ENCODE results near the gene DEFB126. TPM values are rescaled to one million over a fixed set of nuclear protein-coding genes. Genes with fewer than 3 reads are reported as not detected.
"Not testable (repeated sequence)": the region's sequence is repeated elsewhere in the genome, so short reads cannot be mapped to it uniquely, and the experiment has no call there.

Gene DEFB126
- total and polyA plus RNA-seq, 9 of the 15 experiments (the other 6 are each of a cell fraction or from before 2014, with no cell fraction given): not detected

DNA sequence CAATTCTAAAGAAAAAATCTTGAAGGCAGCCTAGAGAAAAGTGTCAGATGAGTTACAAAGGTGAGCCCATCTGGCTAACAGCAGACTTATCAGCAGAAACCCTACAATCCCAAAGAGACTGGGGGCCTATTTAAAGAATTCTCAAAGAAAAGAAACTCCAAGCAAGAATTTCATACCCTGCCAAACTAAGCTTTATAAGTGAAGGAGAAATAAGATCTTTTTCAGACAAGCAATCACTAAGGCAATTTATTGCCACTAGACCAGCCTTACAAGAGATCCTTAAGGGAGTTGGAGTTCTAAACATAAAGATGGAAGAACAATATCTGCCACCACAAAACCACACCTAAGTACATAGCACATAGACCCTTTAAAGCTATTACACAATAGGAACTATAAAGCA is 24.9 kb upstream of the DEFB126 start:
- Histone ChIP-seq H3K27ac (ENCODE audit: extremely low read depth, low read depth, low read length) (no peak overlapping the region), H3K9me1 (ENCODE audit: control insufficient read depth, insufficient read depth, low read length) (no peaks in the 10 kb centered on the region), H3K27me3 (ENCODE audit: control insufficient read depth in 2 of 2, insufficient read depth in 2 of 2, low read length in 2 of 2) (no peaks in the 10 kb centered on the region), H3K36me3 (ENCODE audit: control insufficient read depth, insufficient read depth, low read length) (no peaks in the 10 kb centered on the region), H3K4me3 (no peak overlapping the region), H4K20me1 (replicated peaks; ENCODE audit: control insufficient read depth, insufficient read depth, low read length) (no peaks in the 10 kb centered on the region), H3K4me2 (ENCODE audit: insufficient read depth, low read length) (no peak overlapping the region), H2AFZ (ENCODE audit: low read depth, low read length) (no peak overlapping the region), H3K9me3 (replicated peaks; ENCODE audit: control insufficient read depth, insufficient read depth, low read depth, low read length) (no peaks in the 10 kb centered on the region), H3K79me2 (ENCODE audit: control insufficient read depth, insufficient read depth, low read length) (no peaks in the 10 kb centered on the region), H3K4me1 (replicated peaks in 1 of 2; ENCODE audit: control insufficient read depth in 2 of 2, insufficient read depth in 2 of 2, low read length in 2 of 2) (no peaks in the 10 kb centered on the region), H3K9ac (ENCODE audit: insufficient read depth in 1 of 2, low read depth in 2 of 2, low read length in 2 of 2) (no peak overlapping the region)
- ChIA-PET CTCF (ENCODE audit: low intra/inter-chr PET ratio) (no interaction called here), POLR2A (interaction anchor here (0.8 to 1.3 kb wide), 2 partner anchors 13 to 20 kb away, joined by 3 read pairs; no protein-coding TSS in a partner anchor)
- DNase-seq (ENCODE audit: extremely low read depth in 1 of 4, low spot score in 3 of 4) (no peak), ATAC-seq (no peak), FAIRE-seq (no peak)
- BruUV-seq (replicated peaks): no TSS peak
- TF ChIP-seq ZFP1 (CRISPR knock-in tag; IDR thresholded peaks at IDR 0.05) (peak; percentile 91), ZNF197 (CRISPR knock-in tag; IDR thresholded peaks at IDR 0.05; ENCODE audit: low read depth) (no peak)
- intact Hi-C loops (cut with micrococcal nuclease): no loop called here
- in situ Hi-C loops (cut with MboI): no loop called here

DNA sequence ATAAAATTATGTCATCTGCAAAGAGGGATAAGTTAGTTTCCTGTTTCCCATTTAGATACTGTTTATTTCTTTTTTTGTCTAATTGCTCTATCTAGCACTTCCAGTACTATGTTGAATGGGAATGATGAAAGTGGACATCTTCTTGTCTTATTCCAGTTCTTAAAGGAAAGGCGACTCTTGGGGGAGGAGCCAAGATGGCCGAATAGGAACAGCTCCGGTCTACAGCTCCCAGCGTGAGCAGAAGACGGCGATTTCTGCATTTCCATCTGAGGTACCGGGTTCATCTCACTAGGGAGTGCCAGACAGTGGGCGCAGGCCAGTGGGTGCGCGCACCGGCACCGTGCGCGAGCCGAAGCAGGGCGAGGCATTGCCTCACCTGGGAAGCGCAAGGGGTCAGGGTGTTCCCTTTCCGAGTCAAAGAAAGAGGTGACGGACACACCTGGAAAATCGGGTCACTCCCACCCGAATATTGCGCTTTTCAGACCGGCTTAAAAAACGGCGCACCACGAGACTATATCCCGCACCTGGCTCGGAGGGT is 12.5 kb upstream of the DEFB126 start:
- CTCF ChIA-PET (ENCODE audit: low intra/inter-chr PET ratio); FAIRE-seq: not testable (repeated sequence)
- 19% methylated on average over 12 of the region's 28 CpGs for WGBS (ENCODE audit: insufficient coverage, low coverage, missing lambda C conversion rate)

More for the DNA sequence above, 12.5 kb upstream of the DEFB126 start:
- H3K4me1 ChIP-seq (replicated peaks in 1 of 2; ENCODE audit: control insufficient read depth in 2 of 2, insufficient read depth in 2 of 2, low read length in 2 of 2); POLR2A ChIA-PET; ATAC-seq; H3K4me2 ChIP-seq (ENCODE audit: insufficient read depth, low read length); H3K36me3 ChIP-seq (ENCODE audit: control insufficient read depth, insufficient read depth, low read length); H4K20me1 ChIP-seq (replicated peaks; ENCODE audit: control insufficient read depth, insufficient read depth, low read length); H3K4me3 ChIP-seq; H3K27me3 ChIP-seq (ENCODE audit: control insufficient read depth in 2 of 2, insufficient read depth in 2 of 2, low read length in 2 of 2); H3K9ac ChIP-seq (ENCODE audit: insufficient read depth in 1 of 2, low read depth in 2 of 2, low read length in 2 of 2); intact Hi-C loops (cut with micrococcal nuclease); H3K27ac ChIP-seq (ENCODE audit: extremely low read depth, low read depth, low read length); in situ Hi-C loops (cut with MboI); H3K9me3 ChIP-seq (replicated peaks; ENCODE audit: control insufficient read depth, insufficient read depth, low read depth, low read length); H3K9me1 ChIP-seq (ENCODE audit: control insufficient read depth, insufficient read depth, low read length); H3K79me2 ChIP-seq (ENCODE audit: control insufficient read depth, insufficient read depth, low read length); BruUV-seq (replicated peaks): not testable (repeated sequence)
- peak in 1 of 3 experiments; percentile 22 for TF ChIP-seq YY1 (IDR thresholded peaks at IDR 0.05; ENCODE audit: borderline replicate concordance in 1 of 3, control insufficient read depth in 1 of 3, extremely low read depth in 1 of 3, insufficient read depth in 3 of 3, insufficient read length in 1 of 3, insufficient replicate concordance in 2 of 3, low read depth in 1 of 3, low read length in 2 of 3)
- peak overlapping the region; percentile 81; the same call in 1 of the 2 replicates for H2AFZ ChIP-seq (ENCODE audit: low read depth, low read length)
- peak in 1 of 4 experiments; percentile 11 for DNase-seq (ENCODE audit: extremely low read depth in 1 of 4, low spot score in 3 of 4)
